ENCODE measurements around the gene COA1.
"Not testable (repeated sequence)": the region's sequence is repeated elsewhere in the genome, so short reads cannot be mapped to it uniquely, and the experiment has no call there.

The COA1 gene

GRCh38 chr7:43737467-43738127, 8.3 kb upstream of the COA1 start:
- H3K27me3 ChIP-seq (ENCODE audit: insufficient read depth, poor library complexity, severe bottlenecking), result no peaks in the 10 kb centered on the region
- DNase-seq (ENCODE audit: low read depth in 1 of 2, low spot score in 1 of 2), result no peak
- H3K27ac ChIP-seq (replicated peaks), result no peak overlapping the region
- TF ChIP-seq REST (IDR thresholded peaks at IDR 0.05; ENCODE audit: insufficient replicate concordance, low read depth) (no peak), POLR2AphosphoS5 (IDR thresholded peaks at IDR 0.05; ENCODE audit: low read depth) (no peak), GABPA (IDR thresholded peaks at IDR 0.05; ENCODE audit: low read depth) (no peak), SPI1 (IDR thresholded peaks at IDR 0.05; ENCODE audit: borderline replicate concordance, low read depth) (no peak)
- TF ChIP-seq, protein P1, sequence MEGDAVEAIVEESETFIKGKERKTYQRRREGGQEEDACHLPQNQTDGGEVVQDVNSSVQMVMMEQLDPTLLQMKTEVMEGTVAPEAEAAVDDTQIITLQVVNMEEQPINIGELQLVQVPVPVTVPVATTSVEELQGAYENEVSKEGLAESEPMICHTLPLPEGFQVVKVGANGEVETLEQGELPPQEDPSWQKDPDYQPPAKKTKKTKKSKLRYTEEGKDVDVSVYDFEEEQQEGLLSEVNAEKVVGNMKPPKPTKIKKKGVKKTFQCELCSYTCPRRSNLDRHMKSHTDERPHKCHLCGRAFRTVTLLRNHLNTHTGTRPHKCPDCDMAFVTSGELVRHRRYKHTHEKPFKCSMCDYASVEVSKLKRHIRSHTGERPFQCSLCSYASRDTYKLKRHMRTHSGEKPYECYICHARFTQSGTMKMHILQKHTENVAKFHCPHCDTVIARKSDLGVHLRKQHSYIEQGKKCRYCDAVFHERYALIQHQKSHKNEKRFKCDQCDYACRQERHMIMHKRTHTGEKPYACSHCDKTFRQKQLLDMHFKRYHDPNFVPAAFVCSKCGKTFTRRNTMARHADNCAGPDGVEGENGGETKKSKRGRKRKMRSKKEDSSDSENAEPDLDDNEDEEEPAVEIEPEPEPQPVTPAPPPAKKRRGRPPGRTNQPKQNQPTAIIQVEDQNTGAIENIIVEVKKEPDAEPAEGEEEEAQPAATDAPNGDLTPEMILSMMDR (IDR thresholded peaks at IDR 0.05; ENCODE audit: insufficient read depth, low read length), result no peak
- H3K4me3 ChIP-seq (replicated peaks; ENCODE audit: insufficient read depth, low read length), result no peak overlapping the region

DNA sequence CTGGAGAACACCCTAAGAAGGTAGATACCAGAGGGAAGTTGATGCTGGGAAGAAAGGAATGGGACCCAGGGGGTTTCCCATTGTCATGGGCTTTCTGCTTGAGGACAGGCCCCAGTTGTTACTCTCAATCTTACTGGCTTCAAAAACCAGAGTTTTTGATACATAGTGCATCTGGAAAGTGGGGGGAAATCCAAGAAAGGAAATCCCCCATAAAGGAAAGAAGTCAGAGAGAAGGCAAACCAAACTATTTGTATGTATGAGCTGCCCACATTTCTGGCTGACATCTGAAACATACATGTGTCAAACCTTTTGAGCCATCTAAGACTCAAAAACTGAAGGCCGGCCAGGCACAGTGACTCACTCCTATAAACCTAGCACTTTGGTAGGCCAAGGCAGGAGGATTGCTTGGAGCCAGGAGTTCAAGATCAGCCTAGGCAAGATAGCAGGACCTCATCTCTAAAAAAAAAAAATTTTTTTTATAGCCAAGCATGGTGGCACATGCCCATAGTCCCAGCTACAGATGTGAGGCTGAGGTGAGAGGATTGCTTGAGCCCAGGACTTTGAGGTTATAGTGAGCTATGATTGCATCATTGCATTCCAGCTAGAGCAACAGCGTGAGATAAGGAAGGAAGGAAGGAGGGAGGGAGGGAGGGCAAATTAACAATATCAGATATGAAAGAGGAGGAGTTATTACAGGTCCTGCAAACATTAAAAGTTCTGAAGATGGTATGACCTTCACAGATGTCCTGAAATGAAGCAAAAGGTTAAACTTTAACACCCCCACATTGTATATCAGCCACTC, 6.7 kb upstream of the COA1 start:
- H3K27me3 ChIP-seq (ENCODE audit: insufficient read depth, poor library complexity, severe bottlenecking), result no peaks in the 10 kb centered on the region
- no peak overlapping the region for H3K4me3 ChIP-seq (replicated peaks; ENCODE audit: insufficient read depth, low read length)
- DNase-seq (ENCODE audit: low read depth in 1 of 2, low spot score in 1 of 2), result peak; percentile 60 to 81
- no peak overlapping the region for H3K27ac ChIP-seq (replicated peaks)
- TF ChIP-seq, protein P1 (IDR thresholded peaks at IDR 0.05; ENCODE audit: insufficient read depth, low read length), result no peak
- no peak for TF ChIP-seq SPI1 (IDR thresholded peaks at IDR 0.05; ENCODE audit: borderline replicate concordance, low read depth)
- TF ChIP-seq REST (IDR thresholded peaks at IDR 0.05; ENCODE audit: insufficient replicate concordance, low read depth), result no peak
- TF ChIP-seq GABPA (IDR thresholded peaks at IDR 0.05; ENCODE audit: low read depth), result no peak
- TF ChIP-seq POLR2AphosphoS5 (IDR thresholded peaks at IDR 0.05; ENCODE audit: low read depth), result no peak

GRCh38 chr7:43735403-43735801, 6.1 kb upstream of the COA1 start:
- Histone ChIP-seq H3K27me3 (ENCODE audit: insufficient read depth, poor library complexity, severe bottlenecking) (no peaks in the 10 kb centered on the region), H3K27ac (replicated peaks) (peak overlapping the region; percentile 60; the same call in 1 of the 2 replicates), H3K4me3 (replicated peaks; ENCODE audit: insufficient read depth, low read length) (no peak overlapping the region)
- TF ChIP-seq, protein P1 (IDR thresholded peaks at IDR 0.05; ENCODE audit: insufficient read depth, low read length), result no peak
- no peak for TF ChIP-seq GABPA (IDR thresholded peaks at IDR 0.05; ENCODE audit: low read depth)
- no peak for TF ChIP-seq POLR2AphosphoS5 (IDR thresholded peaks at IDR 0.05; ENCODE audit: low read depth)
- no peak for TF ChIP-seq SPI1 (IDR thresholded peaks at IDR 0.05; ENCODE audit: borderline replicate concordance, low read depth)
- no peak for TF ChIP-seq REST (IDR thresholded peaks at IDR 0.05; ENCODE audit: insufficient replicate concordance, low read depth)
- no peak for DNase-seq (ENCODE audit: low read depth in 1 of 2, low spot score in 1 of 2)

DNA sequence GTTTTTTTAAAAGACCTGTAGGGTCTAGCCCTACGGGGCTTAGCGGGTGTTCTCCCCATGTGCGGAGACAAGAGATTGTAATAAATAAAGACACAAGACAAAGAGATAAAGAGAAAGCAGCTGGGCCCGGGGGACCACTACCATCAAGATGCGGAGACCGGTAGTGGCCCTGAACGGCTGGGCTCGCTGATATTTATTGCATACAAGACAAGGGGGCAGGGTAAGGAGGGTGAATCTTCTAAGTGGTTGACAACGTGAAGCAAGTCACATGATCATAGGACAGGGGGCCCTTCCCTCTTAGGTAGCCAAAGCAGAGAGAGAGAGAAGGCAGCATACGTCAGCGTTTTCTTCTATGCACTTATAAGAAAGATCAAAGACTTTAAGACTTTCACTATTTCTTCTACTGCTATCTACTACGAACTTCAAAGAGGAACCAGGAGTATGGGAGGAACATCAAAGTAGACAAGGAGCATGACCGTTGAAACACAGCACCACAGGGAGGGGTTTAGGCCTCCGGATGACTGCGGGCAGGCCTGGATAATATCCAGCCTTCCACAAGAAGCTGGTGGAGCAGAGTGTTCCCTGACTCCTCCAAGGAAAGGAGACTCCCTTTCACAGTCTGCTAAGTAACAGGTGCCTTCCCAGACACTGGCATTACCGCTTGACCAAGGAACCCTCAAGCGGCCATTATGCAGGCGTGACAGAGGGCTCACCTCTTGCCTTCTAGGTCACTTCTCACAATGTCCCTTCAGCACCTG, 5.4 kb upstream of the COA1 start:
- peak overlapping the region; percentile 60 for H3K27ac ChIP-seq (replicated peaks)
- not testable (repeated sequence) for H3K4me3 ChIP-seq (replicated peaks; ENCODE audit: insufficient read depth, low read length); H3K27me3 ChIP-seq (ENCODE audit: insufficient read depth, poor library complexity, severe bottlenecking)
- DNase-seq (ENCODE audit: low read depth in 1 of 2, low spot score in 1 of 2), result peak in 1 of 2 experiments; percentile 58

DNA sequence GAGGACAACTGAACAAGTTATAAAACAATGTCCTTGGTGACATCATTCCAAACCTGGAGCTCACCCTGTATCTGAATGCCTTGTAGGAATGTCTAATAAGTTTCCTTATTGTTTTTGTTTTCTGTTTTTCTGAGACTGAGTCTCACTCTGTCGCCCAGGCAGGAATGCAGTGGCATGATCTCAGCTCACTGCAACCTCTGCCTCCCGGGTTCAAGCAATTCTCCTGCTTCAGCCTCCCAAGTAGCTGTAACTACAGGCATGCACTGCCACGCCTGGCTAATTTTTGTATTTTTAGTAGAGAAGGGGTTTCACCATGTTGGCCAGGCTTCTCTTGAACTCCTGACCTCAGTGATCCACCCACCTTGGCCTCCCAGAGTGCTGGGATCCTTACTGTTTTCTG, 2.2 kb upstream of the COA1 start:
- H3K27ac ChIP-seq (replicated peaks); H3K4me3 ChIP-seq (replicated peaks; ENCODE audit: insufficient read depth, low read length); DNase-seq (ENCODE audit: low read depth in 1 of 2, low spot score in 1 of 2); H3K27me3 ChIP-seq (ENCODE audit: insufficient read depth, poor library complexity, severe bottlenecking): not testable (repeated sequence)
